Prostate gland (tissue), 2 donors: ENCODE data around the gene MMP10. TPM values are rescaled to one million over a fixed set of nuclear protein-coding genes. Genes with fewer than 3 reads are reported as not detected.

ENCODE experiments used
- DNase-seq: peaks from one replicate; pipeline ENCODE4 v3.0.0-alpha.2; 2019; ENCODE audit warnings: low spot score
- H3K27ac ChIP-seq, 2 donors: fragments of 200-600 bp; sonication (generic); 2 replicates each; pipeline ENCODE4 v1.5.1; 2017 to 2019
- H3K27me3 ChIP-seq: fragments of 200-600 bp; sonication (generic); replicated peaks from 2 replicates; pipeline ENCODE4 v1.5.1; 2019; ENCODE audit not compliant: insufficient read depth
- H3K36me3 ChIP-seq, 2 donors: fragments of 200-600 bp; sonication (generic); 1 replicate in 1 of 2; 2 replicates in 1 of 2; pipeline versions ENCODE4 v1.5.1 to v1.8.1; 2017 to 2019
- H3K4me1 ChIP-seq: fragments of 200-600 bp; sonication (generic); replicated peaks from 2 replicates; pipeline ENCODE4 v1.5.1; 2019
- H3K4me3 ChIP-seq, 2 donors: fragments of 200-600 bp; sonication (generic); 2 replicates each; pipeline ENCODE4 v1.5.1; 2017 to 2019
- H3K9me3 ChIP-seq: fragments of 200-600 bp; sonication (generic); 2 replicates; pipeline ENCODE4 v1.5.1; 2017
- POLR2A ChIP-seq: fragments of 450-650 bp; IDR thresholded peaks from one replicate; pipeline ENCODE4 v1.6.1; 2016; ENCODE audit warnings: antibody characterized with exemption, mild to moderate bottlenecking
- POLR2AphosphoS5 ChIP-seq: sonication (generic); formaldehyde crosslinking; IDR thresholded peaks from one replicate; pipeline ENCODE4 v1.6.1; 2017; ENCODE audit warnings: antibody characterized with exemption
- intact Hi-C: fragments of 100-400 bp; cut with DNase I; formaldehyde crosslinking; loops from one replicate; pipeline ENCODE4 v1.14.2; 2022
- total RNA-seq, 2 donors: library from RNA; depleted of rRNA; stranded (reverse); fragments of >200 nt; gene quantifications; one replicate each; pipeline ENCODE4 v1.1.0, GENCODE V29; 2016

MMP10 gene
- total RNA-seq, 2 donors from 2014 or later = 0.18 to 3.6 TPM

- H3K4me3 ChIP-seq = no peak overlapping the region
- H3K27me3 ChIP-seq = no peaks in the 10 kb centered on the region
- H3K27ac ChIP-seq = no peak overlapping the region
- no peak for DNase-seq
- no peaks in the 10 kb centered on the region for H3K36me3 ChIP-seq
- H3K9me3 ChIP-seq = no peaks in the 10 kb centered on the region
- no peaks in the 10 kb centered on the region for H3K4me1 ChIP-seq
- TF ChIP-seq POLR2AphosphoS5 (no peak), POLR2A (no peak)
- intact Hi-C loops = no loop called here
These were observed 57.6 kb downstream of the MMP10 start for GRCh38 chr11:102722821-102723220.

Other genes with a start within 250 kb of the MMP10 start
- 100 to 1,000 TPM; 115 to 171 TPM for gene MMP7, start 249.9 kb downstream of the MMP10 start, total RNA-seq
- not detected for gene MMP20, start 155.3 kb downstream of the MMP10 start, total RNA-seq
- gene MMP27, start 74.9 kb downstream of the MMP10 start, total RNA-seq = not detected
- gene MMP8, start 55.7 kb downstream of the MMP10 start, total RNA-seq = not detected
- gene MMP1, start 17.5 kb upstream of the MMP10 start, total RNA-seq = 1 to 10 TPM in 1 of 2 donors, not detected in 1; 1.2 TPM
- gene MMP3, start 63.0 kb upstream of the MMP10 start, total RNA-seq = under 1 TPM in 1 of 2 donors, not detected in 1; 0.41 TPM
- gene MMP12, start 94.4 kb upstream of the MMP10 start, total RNA-seq = not detected
- gene MMP13, start 175.1 kb upstream of the MMP10 start, total RNA-seq = 1 to 10 TPM in 1 of 2 donors, not detected in 1; 3.0 TPM